Measurements from ENCODE around the gene SYNRG.

SYNRG gene

DNA sequence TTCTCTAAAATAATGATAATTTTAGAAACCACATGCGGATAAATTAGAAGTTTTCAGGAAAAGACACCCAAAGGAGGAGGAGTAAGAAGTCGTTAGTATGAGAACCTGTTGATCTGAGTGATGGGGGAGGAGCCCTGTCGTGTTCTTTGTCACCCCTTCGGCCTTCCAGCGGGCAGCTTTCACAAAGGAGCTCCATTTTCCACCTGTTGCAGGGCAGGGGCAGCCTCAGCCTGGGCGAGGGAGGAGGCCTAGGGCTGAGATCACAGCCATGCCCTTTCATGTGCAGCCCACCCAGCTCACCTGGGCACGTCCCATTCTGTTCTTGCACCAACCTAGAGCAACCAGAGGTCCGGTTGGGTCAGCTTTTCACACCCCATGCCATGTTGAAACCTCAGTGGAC lies 114.2 kb downstream of the SYNRG start:
- DNase-seq (ENCODE audit: low read depth) = no peak

DNA sequence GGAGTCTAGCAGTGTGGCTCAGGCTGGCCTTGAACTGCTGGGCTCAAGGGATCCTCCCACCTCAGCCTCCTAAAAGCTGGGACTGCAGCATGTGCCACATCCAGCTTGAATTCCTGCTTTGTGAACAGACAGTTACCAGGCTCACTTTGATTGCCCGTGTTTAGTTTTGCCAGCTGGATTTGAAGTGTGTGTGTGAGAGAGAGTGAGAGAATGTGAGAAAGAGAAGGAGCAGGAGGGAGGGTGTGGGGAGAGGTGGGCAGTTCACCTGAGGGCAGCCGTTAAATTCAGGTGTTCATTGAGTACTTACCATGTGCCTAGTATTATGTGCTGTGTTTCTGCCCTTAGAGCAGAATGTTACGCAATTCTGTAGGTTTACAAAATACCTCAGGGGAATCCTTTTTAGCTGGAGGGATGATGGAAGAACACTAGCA lies 114.8 kb downstream of the SYNRG start:
- DNase-seq (ENCODE audit: low read depth) = no peak

DNA sequence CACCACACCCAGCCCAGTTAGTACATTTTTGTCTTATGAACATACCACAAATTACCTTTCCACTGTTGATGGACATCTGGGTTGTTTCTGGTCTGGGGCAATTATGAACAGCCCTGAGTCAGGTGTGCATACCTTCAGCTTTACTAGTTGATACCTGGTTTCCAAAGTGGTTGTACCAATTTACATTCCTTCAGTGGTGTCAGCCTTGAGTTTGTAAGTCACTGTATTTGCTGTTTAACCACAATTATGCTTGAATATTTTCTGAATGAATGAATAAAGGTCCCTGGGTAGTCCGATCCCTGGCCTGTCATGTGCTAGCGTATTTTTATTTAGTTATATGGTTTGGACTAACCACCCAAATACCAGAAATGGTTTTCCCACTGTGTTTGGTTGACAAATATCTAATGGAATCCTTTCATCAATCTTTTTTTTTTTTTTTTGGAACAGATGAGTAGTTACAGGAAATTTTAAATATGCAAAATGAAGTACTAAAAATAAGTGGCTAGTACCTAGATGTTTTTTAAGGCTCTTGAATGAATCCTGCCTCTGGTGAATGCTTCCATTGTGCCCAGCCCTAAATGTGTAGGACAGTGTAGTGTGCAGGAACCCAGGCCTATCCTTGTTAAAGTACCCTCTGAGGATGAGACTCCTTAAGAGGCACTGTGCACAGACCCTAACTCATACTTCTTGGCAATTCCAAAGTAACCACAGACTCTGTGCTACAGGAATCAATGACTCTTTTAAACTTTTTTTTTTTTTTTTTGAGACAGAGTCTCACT lies 115.8 kb downstream of the SYNRG start:
- no peak for DNase-seq (ENCODE audit: low read depth)

DNA sequence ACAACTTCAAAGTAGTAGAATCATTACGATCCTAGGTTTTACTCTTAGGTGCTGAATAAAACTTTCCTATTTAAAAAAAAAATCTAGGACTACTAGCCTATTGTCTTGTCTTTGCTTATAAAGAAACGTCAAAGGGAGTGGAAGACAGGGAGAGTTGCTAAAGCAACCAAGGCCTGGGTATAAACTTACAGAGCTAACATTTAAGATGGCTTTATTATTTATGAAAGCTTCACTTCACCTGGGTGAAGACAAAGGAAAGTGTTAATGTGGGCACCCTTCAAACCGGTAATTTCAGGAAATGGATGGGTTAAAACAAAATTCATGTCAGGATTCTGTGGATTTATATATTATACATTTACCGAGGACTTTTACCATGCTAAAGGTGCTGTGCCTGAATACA lies 117.1 kb downstream of the SYNRG start:
- DNase-seq (ENCODE audit: low read depth) = no peak

DNA sequence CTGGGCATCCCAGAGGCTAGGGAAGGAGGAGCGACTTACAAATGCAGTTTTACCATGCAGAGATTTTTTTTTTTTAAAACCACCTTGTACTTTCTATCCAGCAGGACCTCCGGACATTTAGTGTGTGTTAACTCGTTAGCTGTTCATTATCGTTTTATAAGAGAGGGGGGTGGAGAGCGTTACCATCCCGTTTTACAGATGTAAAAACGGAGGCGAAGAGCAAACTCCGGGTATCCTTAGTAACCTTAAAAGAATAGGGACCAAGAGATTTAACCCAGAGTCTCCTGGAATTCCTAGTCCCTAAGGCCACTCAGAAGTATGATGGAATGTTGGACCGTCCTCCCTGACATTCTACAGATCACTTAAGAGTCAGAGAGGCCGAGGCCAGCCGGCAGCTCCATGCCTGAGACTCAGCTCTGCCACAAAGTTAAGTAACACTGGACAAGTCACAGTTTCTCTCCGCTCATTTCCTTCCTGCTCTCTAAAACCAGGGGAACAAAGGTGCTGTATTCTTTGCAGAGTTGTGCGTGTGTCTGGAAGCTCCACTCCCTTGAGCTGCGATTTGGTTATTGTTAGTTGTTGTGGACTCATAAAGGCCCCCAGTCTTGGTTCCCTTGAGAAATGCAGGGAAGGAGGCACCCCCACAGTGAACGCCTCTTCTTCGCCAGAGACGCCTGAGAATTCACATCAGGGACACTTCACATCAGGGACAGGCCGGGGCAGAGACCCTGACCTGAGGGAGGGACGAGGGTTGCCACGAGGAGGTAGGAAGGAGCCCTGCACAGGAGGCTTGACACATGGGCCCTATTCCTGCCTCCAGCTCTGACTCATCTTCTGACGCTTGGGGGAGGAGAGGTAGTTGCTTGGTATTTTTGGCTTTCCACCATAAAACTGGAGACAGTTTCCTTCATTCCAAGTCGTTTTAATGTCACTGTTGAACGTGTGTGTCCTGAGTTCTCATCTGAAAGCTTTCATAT lies 118.3 kb downstream of the SYNRG start:
- DNase-seq (ENCODE audit: low read depth) = no peak

DNA sequence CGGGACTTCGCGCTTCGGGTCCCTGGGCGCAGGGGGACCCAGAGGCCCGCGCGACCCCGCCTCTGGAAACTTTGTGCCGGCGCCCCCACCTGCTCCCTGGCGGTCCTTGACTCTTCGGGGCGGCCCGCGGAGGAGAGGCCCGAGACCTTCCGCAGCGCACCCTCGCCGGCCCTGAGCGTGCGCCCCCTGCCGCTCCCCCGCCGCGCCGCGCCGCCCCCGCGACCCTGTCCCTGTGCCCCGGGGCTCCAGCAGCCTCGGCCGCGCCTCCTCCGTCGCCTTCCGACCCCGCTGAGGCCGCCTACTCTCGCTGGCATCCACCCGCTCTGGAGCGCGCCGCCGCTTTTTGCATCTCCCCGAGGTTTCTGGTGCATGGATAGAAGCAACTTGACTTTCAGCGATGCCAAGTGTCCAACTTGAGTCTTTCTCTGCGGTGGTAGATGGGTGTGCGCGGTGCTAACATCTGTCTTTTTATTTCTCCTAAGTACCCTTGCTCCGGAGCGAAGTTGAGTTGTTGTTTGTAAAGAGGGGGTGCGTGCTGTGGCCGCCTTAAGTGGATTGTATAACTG lies 119.1 kb downstream of the SYNRG start:
- peak; percentile 46 for DNase-seq (ENCODE audit: low read depth)

DNA sequence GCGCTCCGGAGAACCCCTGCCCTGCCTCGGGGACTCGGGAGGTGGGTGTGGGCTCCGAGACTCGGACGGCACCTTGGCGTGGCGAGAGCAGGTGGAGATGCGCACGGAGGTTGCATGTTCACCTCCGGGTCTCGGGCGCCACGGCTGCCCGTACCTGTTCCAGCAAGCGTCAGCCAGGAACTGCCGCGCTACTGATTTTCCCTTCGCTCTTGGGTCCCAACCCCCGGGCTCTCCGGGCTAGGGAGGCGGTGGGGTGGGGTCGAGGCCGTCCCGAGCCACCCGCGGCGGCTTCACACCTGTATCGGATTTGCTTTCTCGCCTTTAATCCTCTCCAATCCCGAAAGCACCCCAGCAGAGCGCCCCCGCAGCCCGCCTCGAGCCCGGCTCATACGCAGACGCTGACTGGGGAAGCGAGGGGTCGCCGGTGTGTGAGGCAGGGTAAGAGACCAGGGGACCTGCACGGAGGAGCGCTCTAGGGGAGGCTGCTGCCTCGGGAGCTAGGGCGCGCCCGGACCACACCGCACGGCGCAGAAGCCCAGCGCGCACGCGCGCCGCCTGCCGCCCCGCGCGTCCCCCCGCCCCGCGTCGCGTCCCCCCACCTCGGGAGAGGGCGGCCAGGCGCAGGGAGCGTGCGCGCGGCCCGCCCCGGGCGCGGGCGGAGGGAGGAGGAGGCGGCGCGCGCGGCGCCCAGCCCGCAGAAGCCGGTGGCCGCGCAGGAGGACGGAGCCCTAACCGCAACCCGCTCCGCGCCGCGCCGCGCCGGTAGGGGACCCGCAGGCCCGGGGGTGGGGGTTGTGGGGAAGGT lies 119.8 kb downstream of the SYNRG start, which contains the start of gene DUSP14:
Gene DUSP14, plus strand, starts transcription at position 695 of the 805 bp plus-strand sequence. CDS start 22,382 bp downstream, outside the sequence.
- DNase-seq (ENCODE audit: low read depth) = peak; percentile 65

DNA sequence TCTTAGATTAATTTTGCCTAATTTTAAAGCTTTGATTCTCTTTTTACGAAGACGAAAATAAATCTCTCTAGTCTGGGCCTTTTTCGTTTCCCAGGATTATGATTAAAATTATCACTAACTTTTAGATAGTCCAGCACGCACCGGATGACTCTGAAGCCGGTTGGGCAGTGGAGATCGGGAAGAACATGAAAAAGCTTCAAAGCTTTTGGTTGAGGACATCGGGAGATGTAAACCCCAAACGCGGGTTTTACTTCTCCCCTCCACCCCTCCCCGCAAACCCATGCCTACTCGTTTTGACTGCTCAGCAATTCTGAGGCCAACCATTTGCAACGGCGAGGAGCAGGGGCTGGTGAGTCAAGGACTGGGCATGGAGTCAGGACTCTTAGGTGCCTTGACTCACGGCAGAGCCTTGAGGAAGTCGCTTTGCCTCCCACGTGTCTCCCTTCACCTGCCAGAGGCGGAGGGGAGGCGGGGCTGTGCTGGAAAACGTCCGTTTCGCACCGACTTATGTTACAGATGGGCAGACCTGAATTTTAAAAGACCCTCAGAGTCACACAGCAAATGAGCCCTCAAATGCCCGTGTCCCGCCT lies 120.5 kb downstream of the SYNRG start:
- DNase-seq (ENCODE audit: low read depth) = peak; percentile 41

DNA sequence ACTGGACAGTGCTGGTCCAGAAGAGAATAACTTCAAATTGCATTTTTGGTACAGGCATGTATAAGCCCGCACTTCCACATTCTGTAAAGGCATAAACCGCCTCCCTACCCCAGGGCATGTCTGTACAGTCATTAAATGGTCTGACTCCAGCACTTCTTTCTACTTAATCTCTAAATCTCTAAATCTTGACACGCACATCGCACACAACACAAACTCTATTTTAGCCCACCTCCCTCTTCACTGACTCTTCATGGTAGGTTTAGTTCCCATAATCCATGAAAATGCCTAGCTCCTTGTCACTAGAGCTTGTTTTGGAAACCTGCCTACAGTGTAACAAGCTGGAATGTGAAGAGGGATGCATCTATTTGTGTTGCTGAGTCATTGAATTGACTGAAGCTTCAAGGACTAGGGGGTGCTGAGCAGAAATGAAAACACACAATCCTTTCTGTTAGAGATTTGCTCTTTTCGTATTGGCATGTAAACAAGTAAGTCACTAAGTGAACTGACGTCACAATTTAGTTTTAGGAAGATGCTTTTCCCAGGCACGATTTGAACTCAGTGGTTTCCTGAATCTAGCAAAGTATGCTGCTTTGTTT lies 121.1 kb downstream of the SYNRG start:
- no peak for DNase-seq (ENCODE audit: low read depth)

DNA sequence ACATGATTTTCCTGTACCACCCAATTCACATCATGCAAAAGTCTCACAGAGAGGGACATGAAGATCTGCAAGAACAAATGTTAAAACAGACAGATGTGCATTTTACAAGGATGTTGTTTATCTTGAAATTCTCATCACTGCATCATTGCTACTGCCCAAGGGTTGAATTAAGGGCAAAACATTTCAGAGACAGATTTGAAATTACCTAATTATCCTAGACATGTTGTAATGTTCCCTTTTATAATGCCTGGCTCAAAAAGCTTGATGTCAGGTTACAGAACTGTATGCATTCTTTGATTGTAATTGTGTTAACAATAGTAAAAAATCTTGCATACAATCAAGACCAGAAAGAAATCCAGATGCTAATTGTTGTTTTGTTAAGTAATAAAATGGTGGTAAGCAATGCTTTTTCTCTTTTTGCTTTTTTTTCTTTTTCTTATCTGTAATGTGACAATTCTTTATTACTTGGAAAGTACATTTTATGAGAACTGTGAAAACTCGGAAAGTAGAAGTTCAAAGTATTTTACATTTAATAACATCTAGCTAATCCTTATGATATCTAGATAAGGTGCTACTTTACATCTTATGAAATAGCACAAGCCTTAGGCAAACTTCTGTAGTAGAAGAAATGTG lies 123.2 kb downstream of the SYNRG start:
- no peak for DNase-seq (ENCODE audit: low read depth)

DNA sequence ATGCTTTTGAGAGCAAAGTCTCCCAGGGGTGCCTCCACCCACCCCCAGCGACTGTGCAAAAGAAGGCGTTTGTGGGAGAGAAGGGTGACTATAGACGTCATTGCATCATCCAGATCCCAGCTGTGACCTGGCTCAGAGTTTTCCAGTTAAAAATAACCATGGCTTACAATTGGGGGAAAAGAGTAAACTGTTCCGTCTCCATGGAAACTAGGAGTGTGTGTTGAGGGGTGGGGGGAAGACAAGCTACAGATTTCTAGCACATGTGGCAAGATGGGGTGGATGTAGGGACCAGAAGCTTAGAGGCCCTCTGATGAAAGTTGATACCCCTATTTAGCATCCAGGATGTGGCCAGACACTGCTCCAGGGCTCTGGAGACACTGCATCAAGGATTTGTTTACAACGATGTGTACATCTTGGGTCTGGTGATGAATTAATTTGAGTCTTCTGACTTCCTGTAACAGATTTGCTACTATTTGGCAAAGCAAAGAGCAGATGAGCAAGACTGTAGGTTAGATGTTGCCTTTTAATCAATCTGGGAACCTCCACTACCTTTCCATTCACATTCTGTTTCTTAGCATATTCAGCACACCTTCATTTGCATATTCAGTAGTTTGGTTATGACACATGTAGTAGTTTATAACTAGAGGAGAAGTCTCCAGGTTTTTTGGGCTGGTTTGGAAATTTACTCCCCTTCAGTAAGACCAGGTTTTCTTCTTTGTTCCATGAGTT lies 125.7 kb downstream of the SYNRG start:
- DNase-seq (ENCODE audit: low read depth) = no peak

DNA sequence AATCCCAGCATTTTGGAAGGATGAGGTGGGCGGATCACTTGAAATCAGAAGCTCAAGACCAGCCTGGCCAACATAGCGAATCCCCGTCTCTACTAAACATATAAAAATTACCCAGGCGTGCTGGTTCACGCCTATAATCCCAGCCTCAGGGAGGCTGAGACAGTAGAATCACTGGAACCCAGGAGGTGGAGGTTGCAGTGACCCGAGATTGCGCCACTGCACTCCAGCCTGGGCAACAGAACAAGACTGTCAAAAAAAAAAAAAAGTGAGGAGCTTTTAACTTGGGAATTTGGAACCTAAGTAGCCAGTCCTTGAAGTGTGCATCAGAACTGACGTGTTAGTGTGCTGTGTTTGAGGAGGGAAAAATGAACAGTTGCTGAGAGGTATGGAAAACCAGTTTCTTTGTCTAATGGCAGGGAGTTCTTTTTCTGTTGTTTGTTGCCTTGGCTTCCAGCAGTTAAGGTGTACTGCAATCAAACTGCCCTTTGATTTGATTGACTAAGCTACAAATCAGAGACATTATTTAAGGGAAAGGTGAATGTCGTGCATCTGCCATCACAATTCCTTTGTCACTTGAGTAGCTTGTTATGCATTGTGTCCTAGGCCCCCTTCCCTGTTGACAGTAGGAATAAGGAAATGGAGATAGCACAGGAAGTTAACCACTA lies 128.1 kb downstream of the SYNRG start:
- DNase-seq (ENCODE audit: low read depth) = no peak

DNA sequence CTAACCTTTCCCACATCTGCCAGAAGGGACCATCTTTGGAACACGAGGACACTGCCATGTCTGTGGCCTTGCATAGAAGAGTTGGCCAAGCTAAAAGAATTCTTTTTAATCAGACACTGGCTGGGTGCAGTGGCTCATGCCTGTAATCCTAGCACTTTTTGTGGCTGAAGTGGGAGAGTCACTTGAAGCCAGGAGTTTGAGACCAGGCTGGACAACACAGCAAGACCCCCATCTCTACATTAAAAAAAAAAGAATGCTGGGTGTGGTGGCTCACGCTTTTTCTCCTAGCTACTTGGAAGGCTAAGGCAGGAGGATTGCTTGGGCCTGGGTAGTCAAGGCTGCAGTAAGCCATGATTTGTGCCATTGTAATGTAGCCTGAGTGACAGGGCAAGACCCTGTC lies 128.8 kb downstream of the SYNRG start:
- DNase-seq (ENCODE audit: low read depth) = no peak

DNA sequence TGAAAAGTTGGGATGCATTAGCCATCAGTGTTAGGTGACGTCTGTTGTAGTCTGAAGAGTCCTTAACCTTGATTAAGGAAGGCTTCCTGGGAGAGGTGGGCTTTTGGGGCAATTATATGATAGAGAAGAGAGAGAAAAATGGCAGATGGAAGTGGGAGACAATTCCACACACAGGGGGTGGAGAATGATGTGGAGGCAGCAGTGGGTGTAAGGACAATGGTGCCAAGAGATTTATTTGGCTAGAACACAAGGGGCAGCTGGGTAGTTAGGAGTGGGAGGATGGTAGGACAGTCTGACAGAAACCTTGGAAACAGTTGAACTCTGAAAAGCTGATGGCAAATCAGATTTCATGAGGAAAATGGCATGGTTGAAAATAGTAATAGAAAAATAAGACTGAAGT lies 130.2 kb downstream of the SYNRG start:
- no peak for DNase-seq (ENCODE audit: low read depth)

DNA sequence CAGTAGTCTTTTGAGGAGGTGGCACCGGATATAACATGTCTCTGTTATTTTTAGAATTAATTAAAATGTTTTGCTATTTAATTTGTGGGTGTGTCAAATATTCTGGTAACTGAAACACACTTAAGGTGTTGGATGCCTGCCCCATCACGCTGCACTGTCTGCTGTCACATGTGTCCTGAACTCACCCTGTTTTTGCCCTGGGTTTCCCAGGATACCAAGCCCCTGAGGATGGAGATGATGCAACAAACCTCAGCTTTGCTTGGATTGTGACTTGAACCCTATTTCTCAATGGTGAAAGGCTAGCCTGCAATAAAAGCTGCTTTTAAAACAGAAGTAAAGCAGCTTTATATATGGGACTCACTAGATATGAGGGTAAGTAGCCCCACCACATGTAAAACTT lies 131.0 kb downstream of the SYNRG start:
- DNase-seq (ENCODE audit: low read depth) = no peak

DNA sequence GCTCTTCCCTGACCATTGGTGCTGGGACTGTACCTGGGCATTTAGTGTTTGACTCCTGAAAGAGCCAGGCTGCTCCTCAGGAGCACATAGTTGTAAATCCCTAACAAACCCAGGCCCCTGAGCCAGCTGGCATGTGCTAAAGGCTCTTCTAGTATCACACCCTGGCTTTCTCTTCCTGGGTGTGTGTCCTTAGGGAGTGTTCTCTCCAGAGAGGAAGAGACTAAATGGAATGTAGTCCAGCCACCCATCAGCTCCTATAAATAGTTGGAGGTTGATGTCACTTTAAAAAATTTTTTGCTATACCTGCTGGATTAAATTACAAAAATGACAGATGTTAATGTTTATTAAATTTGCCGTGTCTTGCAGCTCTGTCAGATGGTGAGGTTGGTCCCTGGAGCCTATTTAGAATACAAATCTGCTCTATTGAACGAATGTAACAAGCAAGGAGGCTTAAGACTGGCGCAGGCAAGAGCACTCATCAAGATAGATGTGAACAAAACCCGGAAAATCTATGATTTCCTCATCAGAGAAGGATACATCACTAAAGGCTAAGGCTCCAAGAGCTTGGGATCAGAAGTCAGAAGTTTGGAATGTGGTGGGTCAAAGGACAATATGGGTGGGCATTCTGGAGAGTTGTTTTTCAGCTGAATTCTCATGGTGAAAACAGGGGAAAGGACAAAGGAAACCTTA lies 132.6 kb downstream of the SYNRG start:
- DNase-seq (ENCODE audit: low read depth) = no peak

DNA sequence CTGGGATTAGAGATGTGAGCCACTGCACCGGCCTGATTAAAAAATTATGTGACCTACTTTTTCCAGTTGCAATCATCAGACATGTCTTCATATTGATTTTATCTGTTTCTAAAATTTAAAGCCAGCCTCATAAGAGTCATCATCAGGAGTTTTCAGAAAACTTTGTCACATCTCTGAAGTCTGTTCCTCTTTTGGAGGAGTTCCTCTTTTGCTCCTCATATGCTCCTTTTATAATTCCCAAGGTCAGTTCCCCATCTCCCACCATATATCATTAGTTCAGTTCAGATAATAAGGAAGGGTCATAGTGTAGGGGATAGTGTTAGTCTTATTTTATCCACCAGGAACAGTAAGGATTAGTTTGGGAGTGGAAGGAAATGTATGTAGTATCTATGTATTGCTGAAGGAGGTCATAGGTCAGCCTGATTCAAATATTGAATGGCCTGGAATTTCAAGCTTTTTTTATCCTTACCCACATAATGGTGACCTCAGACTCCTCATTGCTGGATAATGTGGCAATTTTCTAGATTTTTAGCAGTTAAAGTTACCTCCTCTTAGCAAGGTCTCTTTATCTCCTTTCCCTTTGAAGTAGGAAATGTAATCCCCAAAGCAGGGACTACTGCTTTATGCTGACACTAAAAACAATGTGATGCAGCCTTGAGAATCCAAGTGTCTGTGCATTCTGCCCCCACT lies 133.3 kb downstream of the SYNRG start:
- DNase-seq (ENCODE audit: low read depth) = no peak

DNA sequence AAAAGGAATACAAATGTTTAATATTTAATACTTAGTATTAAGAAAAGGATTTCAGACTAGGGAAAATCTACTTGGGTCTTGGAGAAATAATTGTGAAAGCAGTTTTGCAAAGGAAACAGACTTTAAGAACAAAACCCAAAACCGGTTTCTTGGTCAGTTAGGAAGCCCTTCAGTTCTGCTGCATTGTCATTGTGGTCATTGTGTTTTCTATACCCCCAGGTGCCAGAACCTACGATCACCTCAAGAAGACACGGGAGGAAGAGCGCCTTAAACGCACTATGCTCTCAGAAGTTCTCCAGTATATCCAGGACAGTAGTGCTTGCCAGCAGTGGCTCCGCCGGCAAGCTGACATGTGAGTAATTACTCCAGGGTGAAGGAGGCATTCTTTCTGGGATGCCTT lies 139.0 kb downstream of the SYNRG start:
- DNase-seq (ENCODE audit: low read depth) = no peak
